ENCODE measurements around the gene ARMH1. TPM values are rescaled to one million over a fixed set of nuclear protein-coding genes. Genes with fewer than 3 reads are reported as not detected.

ARMH1 gene
- total RNA-seq, 2 experiments from 2014 or later, result 79.9 to 84.0 TPM

GRCh38 chr1:44632598-44632997 is 41.9 kb upstream of the ARMH1 start:
- no peaks in the 10 kb centered on the region for H3K9me3 ChIP-seq (ENCODE audit: control insufficient read depth in 1 of 2, insufficient read depth in 1 of 2, low read length in 2 of 2)
- H3K27me3 ChIP-seq (ENCODE audit: control insufficient read depth in 1 of 2, insufficient read depth in 2 of 2, low read length in 2 of 2), result no peaks in the 10 kb centered on the region
- TF ChIP-seq CTCF (IDR thresholded peaks at IDR 0.05), result no peak
- H3K27me3 Mint-ChIP-seq, result no peaks in the 10 kb centered on the region
- peak overlapping the region; percentile 98 for H3K27ac Mint-ChIP-seq
- peak overlapping the region; percentile 71 for H3K4me3 ChIP-seq (ENCODE audit: low read length)
- H3K27ac ChIP-seq (ENCODE audit: low read depth in 1 of 2, low read length in 2 of 2), result peak overlapping the region; percentile 42 to 68
- H3K36me3 ChIP-seq (ENCODE audit: insufficient read depth, low read length), result peaks cover 50% of the 10 kb centered on the region
- no peaks in the 10 kb centered on the region for H3K9me3 Mint-ChIP-seq
- CTCF ChIA-PET, result interaction anchor here (1.1 to 1.2 kb wide), 2 partner anchors 19 to 20 kb away, joined by 3 to 5 read pairs; no protein-coding TSS in a partner anchor
- intact Hi-C loops (cut with DNase I, micrococcal nuclease), result loop anchor here (2.0 to 5.0 kb wide), 7 partner anchors 20 to 860 kb away; partner anchors contain the start of genes B4GALT2 (in 1 of the 2), DMAP1 (in 1 of the 2), KIF2C (in 1 of the 2) and MUTYH (in 1 of the 2)
- DNase-seq (peak in 1 of 14 experiments; percentile 34), ATAC-seq (ENCODE audit: poor library complexity) (peak; percentile 11)
- H3K4me1 Mint-ChIP-seq (ENCODE audit: low read depth), result peaks cover 50% of the 10 kb centered on the region
- POLR2A ChIA-PET, result interaction anchor here (0.9 to 3.7 kb wide), 13 partner anchors 15 to 707 kb away, joined by 3 to 28 read pairs (median 10); partner anchors contain the start of genes ARMH1, BTBD19, DMAP1 and MUTYH
- H3K4me3 Mint-ChIP-seq, result peak overlapping the region; percentile 89
- peaks cover 59% of the 10 kb centered on the region for H3K36me3 Mint-ChIP-seq (ENCODE audit: low read depth)
- H3K4me1 ChIP-seq (ENCODE audit: insufficient read depth, low read length), result peaks cover 27% of the 10 kb centered on the region

- Histone ChIP-seq H3K27me3 (ENCODE audit: control insufficient read depth in 1 of 2, insufficient read depth in 2 of 2, low read length in 2 of 2) (no peaks in the 10 kb centered on the region), H3K36me3 (ENCODE audit: insufficient read depth, low read length) (peaks cover 71% of the 10 kb centered on the region), H3K4me1 (ENCODE audit: insufficient read depth, low read length) (peaks cover 27% of the 10 kb centered on the region), H3K9me3 (ENCODE audit: control insufficient read depth in 1 of 2, insufficient read depth in 1 of 2, low read length in 2 of 2) (no peaks in the 10 kb centered on the region), H3K4me3 (ENCODE audit: low read length) (no peak overlapping the region), H3K27ac (ENCODE audit: low read depth in 1 of 2, low read length in 2 of 2) (no peak overlapping the region)
- DNase-seq (no peak), ATAC-seq (ENCODE audit: poor library complexity) (no peak)
- no peak for TF ChIP-seq CTCF (IDR thresholded peaks at IDR 0.05)
- ChIA-PET CTCF (interaction anchor here (1.1 kb wide), 1 partner anchor 18 kb away, joined by 3 read pairs; no protein-coding TSS in a partner anchor), POLR2A (no interaction called here)
- Mint-ChIP-seq H3K9me3 (no peaks in the 10 kb centered on the region), H3K27ac (peak overlapping the region; percentile 98), H3K4me3 (no peak overlapping the region), H3K4me1 (ENCODE audit: low read depth) (peaks cover 59% of the 10 kb centered on the region), H3K27me3 (no peaks in the 10 kb centered on the region), H3K36me3 (ENCODE audit: low read depth) (peaks cover 78% of the 10 kb centered on the region)
- intact Hi-C loops (cut with DNase I, micrococcal nuclease), result loop anchor here in 1 of 2 experiments (5.0 kb wide), 6 partner anchors 103 to 858 kb away; partner anchors contain the start of genes B4GALT2, DMAP1, KIF2C and MUTYH
Measured at GRCh38 chr1:44634606-44635189, 39.8 kb upstream of the ARMH1 start.

- no peaks in the 10 kb centered on the region for H3K9me3 Mint-ChIP-seq
- ChIA-PET POLR2A (interaction anchor here (1.9 kb wide), 1 partner anchor 17 kb away, joined by 6 read pairs; no protein-coding TSS in a partner anchor), CTCF (no interaction called here)
- no peak overlapping the region for H3K4me3 ChIP-seq (ENCODE audit: low read length)
- no peaks in the 10 kb centered on the region for H3K27me3 ChIP-seq (ENCODE audit: control insufficient read depth in 1 of 2, insufficient read depth in 2 of 2, low read length in 2 of 2)
- no peak for TF ChIP-seq CTCF (IDR thresholded peaks at IDR 0.05)
- H3K27ac Mint-ChIP-seq, result no peak overlapping the region
- ATAC-seq (ENCODE audit: poor library complexity), result no peak
- no peak overlapping the region for H3K27ac ChIP-seq (ENCODE audit: low read depth in 1 of 2, low read length in 2 of 2)
- DNase-seq, result no peak
- no peaks in the 10 kb centered on the region for H3K27me3 Mint-ChIP-seq
- no peak overlapping the region for H3K4me3 Mint-ChIP-seq
- no peaks in the 10 kb centered on the region for H3K9me3 ChIP-seq (ENCODE audit: control insufficient read depth in 1 of 2, insufficient read depth in 1 of 2, low read length in 2 of 2)
- peaks cover 78% of the 10 kb centered on the region for H3K36me3 Mint-ChIP-seq (ENCODE audit: low read depth)
- intact Hi-C loops (cut with DNase I, micrococcal nuclease), result no loop called here
- H3K4me1 Mint-ChIP-seq (ENCODE audit: low read depth), result peaks cover 58% of the 10 kb centered on the region
- peaks cover 27% of the 10 kb centered on the region for H3K4me1 ChIP-seq (ENCODE audit: insufficient read depth, low read length)
- peaks cover 77% of the 10 kb centered on the region for H3K36me3 ChIP-seq (ENCODE audit: insufficient read depth, low read length)
Measured at GRCh38 chr1:44635439-44635838, 39.1 kb upstream of the ARMH1 start.
